Neuron (in vitro differentiated cells): ENCODE measurements around the gene TBXA2R.
A peak's percentile ranks its signal among the peaks of the same experiment; 100 is the strongest.
"Not testable (repeated sequence)": the region's sequence is repeated elsewhere in the genome, so short reads cannot be mapped to it uniquely, and the experiment has no call there.

ENCODE experiments used
- H2AFZ ChIP-seq: one replicate; pipeline ENCODE4 v1.6.1; 2013; ENCODE audit warnings: low read depth, mild to moderate bottlenecking, inconsistent platforms, low read length, moderate library complexity
- H3K27me3 ChIP-seq: one replicate; pipeline ENCODE4 v1.6.1; 2013; ENCODE audit warnings: low read length; ENCODE audit not compliant: insufficient read depth
- H3K36me3 ChIP-seq: one replicate; pipeline ENCODE4 v1.6.1; 2013; ENCODE audit warnings: low read length; ENCODE audit not compliant: insufficient read depth
- H3K4me1 ChIP-seq: one replicate; pipeline ENCODE4 v1.6.1; 2013; ENCODE audit warnings: low read length; ENCODE audit not compliant: insufficient read depth
- H3K4me3 ChIP-seq: 2 replicates; pipeline ENCODE4 v1.5.1; 2013; ENCODE audit warnings: mild to moderate bottlenecking, low read length, moderate library complexity
- H3K9me3 ChIP-seq: one replicate; pipeline ENCODE4 v1.6.1; 2013; ENCODE audit warnings: low read length

Gene TBXA2R

DNA sequence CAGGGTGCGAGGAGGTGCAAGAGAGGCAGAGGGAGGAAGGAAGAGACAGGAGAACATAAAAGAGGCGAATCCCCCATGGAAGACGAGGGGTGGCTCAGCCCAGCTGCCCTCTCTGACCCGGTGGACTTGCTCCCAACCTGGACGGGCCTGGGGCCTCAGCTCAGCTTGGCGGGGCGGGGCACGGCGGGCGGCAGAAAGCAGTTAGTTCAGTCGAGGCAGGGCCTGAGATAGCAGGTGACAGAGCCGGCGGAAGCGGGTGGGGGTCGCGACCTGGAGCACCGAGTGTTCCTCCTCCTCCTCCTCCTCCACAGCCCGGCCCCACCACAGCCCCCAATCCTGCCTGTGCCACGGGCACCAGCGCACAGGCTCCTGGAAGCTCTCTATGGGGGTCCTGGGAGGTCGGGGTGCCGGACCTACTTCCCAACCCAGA, 26.9 kb upstream of the TBXA2R start:
- Histone ChIP-seq H3K4me3 (no peak overlapping the region), H3K36me3 (peaks cover 15% of the 10 kb centered on the region), H3K4me1 (no peaks in the 10 kb centered on the region)

DNA sequence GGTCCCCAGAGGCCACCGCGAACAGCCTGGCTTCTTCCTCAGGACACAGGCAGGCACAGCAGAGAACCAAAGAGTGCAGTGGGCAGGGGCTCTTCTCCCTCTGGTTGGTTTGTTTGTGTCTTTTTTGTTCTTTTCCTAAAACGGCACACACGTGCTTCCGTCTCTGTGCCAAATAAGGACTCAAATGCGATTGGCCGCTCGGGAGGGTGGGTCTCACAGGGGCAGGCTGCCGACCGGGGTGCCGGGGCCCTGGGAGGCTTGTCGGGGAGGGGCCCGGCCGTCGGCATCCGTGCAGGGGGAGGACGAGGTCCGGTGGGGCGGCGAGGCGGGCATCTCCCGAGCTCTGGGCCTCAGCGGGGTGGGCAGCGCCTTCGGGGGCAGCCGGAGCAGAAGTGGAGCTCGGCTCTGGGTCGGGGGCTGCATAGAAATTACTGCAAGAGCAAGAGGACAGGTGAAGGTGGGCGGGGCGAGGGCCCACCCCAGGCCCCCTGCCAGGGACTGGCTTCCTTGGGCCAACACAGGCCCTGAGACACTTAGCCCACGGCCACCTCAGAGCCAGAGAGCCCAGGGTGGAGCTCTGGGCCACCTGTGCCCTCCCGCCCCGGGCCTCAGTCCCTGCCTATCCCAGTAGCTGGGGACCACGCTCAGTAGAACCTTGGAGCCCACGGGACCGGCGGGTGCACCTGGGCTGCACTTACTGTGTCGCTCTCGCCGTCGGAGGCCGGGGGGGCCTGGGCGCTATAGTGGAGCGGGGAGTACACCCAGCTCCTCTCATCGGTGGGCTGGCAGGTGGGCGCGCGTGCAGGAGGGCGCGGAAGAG, 26.3 kb upstream of the TBXA2R start:
- H3K4me3 ChIP-seq: no peak overlapping the region
- no peaks in the 10 kb centered on the region for H3K9me3 ChIP-seq
- H3K4me1 ChIP-seq: no peaks in the 10 kb centered on the region
- H3K36me3 ChIP-seq: peaks cover 13% of the 10 kb centered on the region
- H2AFZ ChIP-seq: no peak overlapping the region
- H3K27me3 ChIP-seq: no peaks in the 10 kb centered on the region

More for the DNA sequence above, 26.9 kb upstream of the TBXA2R start:
- Histone ChIP-seq H3K9me3 (no peaks in the 10 kb centered on the region), H2AFZ (no peak overlapping the region), H3K27me3 (no peaks in the 10 kb centered on the region)

DNA sequence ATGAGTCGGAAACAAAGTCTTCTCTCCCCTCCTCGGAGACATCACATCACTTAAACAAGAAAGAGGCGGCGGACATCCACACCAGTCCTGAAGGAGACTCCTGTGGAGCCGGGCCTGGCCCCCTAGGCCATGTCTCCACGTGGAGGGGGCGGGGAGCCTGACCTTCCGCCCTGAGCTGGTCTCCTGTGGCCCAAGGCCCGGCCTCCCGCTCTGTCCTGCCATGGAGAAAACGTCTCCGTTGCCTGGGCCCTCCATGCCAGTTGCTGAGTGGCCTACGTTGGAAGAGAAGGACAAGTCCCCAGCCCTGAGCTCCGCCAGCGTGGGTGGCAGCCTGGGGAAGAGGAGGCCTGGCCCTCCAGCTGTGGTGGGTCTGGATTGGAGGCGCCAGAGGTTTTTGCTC, 25.4 kb upstream of the TBXA2R start:
- H3K9me3 ChIP-seq: no peaks in the 10 kb centered on the region
- no peak overlapping the region for H2AFZ ChIP-seq
- H3K4me1 ChIP-seq: no peaks in the 10 kb centered on the region
- H3K4me3 ChIP-seq: no peak overlapping the region
- H3K27me3 ChIP-seq: no peaks in the 10 kb centered on the region
- H3K36me3 ChIP-seq: peaks cover 13% of the 10 kb centered on the region

DNA sequence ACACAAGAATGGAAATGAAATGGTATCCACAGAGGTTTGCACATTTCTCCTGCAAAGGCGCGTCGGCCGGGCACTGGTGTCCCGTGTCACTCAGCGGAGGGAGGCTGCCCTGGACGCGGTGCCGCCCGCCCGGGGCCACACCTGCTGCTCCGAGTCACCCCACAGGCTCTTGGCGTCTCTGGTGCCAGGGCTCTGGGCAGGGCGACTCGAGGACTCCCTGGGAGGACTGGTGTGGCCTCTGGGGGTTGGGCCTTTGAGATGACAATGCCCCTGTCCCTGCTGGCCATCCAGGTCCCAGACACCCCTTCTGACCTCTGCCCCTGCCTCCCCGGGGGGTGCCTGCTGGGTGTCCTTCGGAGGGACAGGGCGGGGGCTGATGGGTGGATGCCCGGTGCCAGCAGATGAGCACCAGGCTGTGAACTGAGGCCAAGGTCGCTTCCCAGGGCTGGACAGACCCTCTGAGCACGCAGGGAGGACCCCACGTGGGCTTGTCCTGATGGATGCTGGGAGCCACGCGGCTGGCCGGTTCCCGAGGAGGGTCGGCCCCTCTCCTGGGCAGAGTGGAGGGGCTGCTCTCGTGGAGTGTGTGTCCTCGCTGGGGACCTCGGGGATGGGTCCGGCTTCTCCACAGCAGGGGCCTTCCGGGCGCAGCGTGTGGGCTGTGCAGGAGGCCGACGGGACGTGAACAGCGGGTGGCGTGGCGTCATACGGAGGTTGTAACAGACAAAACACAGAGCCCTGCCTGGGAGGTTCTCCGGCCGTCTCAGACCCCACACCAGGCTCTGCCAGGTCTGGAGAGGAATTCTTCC, 24.6 kb upstream of the TBXA2R start:
- no peaks in the 10 kb centered on the region for H3K27me3 ChIP-seq
- peaks cover 13% of the 10 kb centered on the region for H3K36me3 ChIP-seq
- no peaks in the 10 kb centered on the region for H3K9me3 ChIP-seq
- H3K4me3 ChIP-seq: no peak overlapping the region
- H2AFZ ChIP-seq: no peak overlapping the region
- H3K4me1 ChIP-seq: no peaks in the 10 kb centered on the region

DNA sequence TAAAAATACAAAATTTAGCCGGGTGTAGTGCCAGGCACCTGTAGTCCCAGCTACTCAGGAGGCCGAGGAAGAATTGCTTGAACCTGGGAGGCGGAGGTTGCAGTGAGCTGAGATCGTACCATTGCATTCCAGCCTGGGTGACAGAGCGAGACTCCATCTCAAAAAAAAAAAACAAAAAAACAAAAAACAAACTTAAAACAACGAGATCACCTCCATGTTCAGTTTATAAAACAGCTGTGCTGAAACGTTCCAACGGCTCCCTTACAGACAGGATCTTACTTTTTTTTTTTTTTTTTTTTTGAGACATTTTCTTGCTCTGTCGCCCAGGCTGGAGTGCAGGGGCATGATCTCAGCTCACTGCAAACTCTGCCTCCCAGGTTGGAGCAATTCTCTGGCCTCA, 22.1 kb upstream of the TBXA2R start:
- not testable (repeated sequence) for H3K27me3 ChIP-seq, H3K9me3 ChIP-seq, H3K4me3 ChIP-seq, H2AFZ ChIP-seq
- Histone ChIP-seq H3K4me1 (peaks cover 13% of the 10 kb centered on the region), H3K36me3 (peaks cover 13% of the 10 kb centered on the region)

DNA sequence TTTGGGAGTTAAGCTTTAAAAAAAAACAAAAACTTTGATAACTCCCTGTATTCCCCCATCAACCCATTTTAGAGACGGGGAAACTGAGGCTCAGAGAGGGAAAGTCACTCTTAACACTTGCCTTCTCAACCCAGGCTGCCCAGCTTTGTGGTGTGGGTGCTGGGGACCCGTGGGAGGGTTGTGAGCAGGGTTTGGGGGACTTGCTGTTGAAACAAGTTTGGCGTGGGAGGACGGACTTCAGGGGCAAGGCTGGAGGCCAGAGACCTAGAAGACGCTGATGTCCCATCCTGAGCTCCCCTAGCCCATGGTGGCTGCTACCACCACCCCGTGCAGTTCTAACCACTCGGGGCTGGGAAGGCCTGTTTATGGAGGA, 20.7 kb upstream of the TBXA2R start:
- peaks cover 13% of the 10 kb centered on the region for H3K36me3 ChIP-seq
- H3K27me3 ChIP-seq: no peaks in the 10 kb centered on the region
- H3K4me3 ChIP-seq: peak overlapping the region; percentile 22
- H3K9me3 ChIP-seq: no peaks in the 10 kb centered on the region
- no peak overlapping the region for H2AFZ ChIP-seq
- H3K4me1 ChIP-seq: peaks cover 13% of the 10 kb centered on the region

DNA sequence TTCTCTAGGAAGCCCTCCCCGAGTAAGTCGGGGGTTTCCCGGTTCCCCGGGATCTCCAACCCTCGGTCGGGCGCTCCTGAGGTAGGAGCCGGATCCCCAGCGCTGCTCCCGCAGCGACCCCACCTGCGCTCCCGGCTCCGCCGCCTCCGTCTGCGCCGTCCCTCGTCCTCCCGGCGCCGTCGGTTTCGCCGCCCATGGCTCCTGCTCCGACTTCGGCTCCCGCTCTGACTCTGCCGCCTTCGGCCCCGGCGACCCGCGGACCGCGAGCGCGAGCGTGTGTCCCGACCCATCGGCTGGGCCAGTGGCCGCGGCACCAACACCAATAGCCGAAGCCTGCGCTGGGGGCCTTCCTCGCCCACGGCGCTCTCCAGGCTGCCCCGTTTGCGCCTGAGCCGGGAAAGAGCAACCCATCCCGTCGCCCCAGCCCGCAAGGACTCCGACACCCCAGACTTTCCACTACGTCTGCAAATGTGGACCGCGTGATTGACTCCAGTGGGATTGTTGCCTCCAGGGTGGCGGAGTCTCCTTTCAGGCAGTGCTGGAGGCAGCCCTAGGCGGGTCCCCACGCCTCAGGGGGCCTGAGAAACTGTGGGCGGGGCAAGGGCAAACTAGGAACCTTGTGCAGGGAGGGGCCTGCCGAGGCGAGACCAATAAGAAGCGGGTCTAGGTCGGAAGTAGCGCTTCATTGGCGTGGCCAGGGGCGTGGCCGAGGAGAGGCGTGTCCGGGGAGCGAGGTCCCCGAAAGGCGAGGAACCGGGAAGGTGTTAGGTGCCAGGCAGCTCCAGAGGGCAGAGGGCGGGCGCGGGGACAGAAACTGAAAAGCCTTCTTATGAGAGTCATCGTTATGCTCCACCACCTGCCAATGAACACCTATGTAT, 20.0 kb upstream of the TBXA2R start, which contains the start of gene CACTIN:
Gene CACTIN (minus strand): TSS at position 318 of the 878 bp plus-strand sequence. CDS start 28 bp downstream, at position 290.
- Histone ChIP-seq H3K4me1 (peaks cover 13% of the 10 kb centered on the region), H2AFZ (no peak within 1 kb of the TSS), H3K4me3 (peak within 1 kb of the TSS; percentile 89), H3K9me3 (no peaks in the 10 kb centered on the region), H3K27me3 (no peaks in the 10 kb centered on the region), H3K36me3 (peaks cover 11% of the 10 kb centered on the region)

DNA sequence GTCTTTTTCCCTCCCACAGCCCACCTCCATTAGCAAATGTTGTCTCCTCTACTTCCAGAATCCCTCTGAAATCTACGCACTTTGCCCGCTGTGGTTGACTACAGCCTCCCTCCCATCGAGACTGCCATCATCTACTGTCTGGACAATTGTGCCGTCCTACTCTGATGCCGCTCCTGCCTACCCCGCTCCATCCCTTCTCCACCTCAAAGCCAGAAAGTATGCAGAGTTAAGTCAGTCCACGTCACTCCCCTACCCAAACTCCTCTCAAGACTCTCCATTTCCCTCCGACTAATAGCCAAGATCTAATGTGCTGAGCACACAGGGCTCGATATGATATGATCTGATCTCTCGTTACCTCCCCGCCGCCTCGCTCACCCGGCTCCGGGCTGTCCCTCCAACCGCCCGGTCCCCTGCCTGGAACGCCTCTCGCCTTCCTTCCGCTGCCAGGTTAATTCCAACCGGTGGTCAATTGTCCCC, 19.4 kb upstream of the TBXA2R start:
- Histone ChIP-seq H3K4me3 (peak overlapping the region; percentile 89), H3K4me1 (peaks cover 13% of the 10 kb centered on the region), H3K27me3 (no peaks in the 10 kb centered on the region), H2AFZ (no peak overlapping the region), H3K9me3 (no peaks in the 10 kb centered on the region), H3K36me3 (peaks cover 8% of the 10 kb centered on the region)

DNA sequence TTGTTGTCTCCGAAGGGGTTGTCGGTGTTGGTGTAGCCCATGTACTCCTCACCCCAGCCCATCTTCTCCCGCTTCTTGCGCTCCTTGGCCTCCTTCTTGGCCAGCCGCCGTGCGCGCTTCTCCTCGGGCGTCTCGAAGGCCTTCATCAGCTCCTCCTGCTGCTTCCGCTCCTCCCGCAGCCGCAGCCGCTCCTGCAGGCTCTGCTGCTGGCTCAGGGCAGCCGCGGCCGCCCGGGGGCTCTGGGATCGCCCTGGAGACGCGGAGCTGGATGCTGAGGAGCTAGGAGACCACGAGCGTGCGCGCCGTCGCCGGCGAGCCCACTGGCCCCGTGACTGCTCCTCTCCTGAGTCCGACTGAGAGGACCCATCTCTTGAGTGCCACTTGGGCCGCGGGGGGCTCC, 17.0 kb upstream of the TBXA2R start:
- Histone ChIP-seq H3K36me3 (peaks cover 13% of the 10 kb centered on the region), H3K27me3 (no peaks in the 10 kb centered on the region), H3K4me1 (peaks cover 13% of the 10 kb centered on the region), H3K9me3 (no peaks in the 10 kb centered on the region), H3K4me3 (no peak overlapping the region), H2AFZ (no peak overlapping the region)

DNA sequence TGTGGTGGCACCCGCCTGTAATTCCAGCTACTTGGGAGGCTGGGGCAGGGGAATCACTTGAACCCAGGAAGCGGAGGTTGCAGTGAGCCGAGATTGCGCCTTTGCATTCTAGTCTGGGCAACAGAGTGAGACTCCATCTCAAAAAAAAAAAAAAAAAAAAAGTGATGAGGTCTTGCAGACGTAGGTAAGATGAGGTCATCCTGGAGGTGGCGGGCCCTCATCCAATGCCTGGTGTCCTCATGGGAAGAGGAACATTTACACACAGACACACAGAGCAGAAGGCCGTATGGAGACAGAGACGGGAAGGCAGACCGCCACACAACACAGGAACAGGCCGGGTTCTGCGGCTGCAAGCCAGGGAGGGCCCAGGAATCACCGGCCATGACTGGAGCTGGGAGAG, 15.5 kb upstream of the TBXA2R start:
- H3K36me3 ChIP-seq: peaks cover 18% of the 10 kb centered on the region
- H3K27me3 ChIP-seq: no peaks in the 10 kb centered on the region
- H3K4me3 ChIP-seq: no peak overlapping the region
- peaks cover 13% of the 10 kb centered on the region for H3K4me1 ChIP-seq
- no peaks in the 10 kb centered on the region for H3K9me3 ChIP-seq
- H2AFZ ChIP-seq: no peak overlapping the region

DNA sequence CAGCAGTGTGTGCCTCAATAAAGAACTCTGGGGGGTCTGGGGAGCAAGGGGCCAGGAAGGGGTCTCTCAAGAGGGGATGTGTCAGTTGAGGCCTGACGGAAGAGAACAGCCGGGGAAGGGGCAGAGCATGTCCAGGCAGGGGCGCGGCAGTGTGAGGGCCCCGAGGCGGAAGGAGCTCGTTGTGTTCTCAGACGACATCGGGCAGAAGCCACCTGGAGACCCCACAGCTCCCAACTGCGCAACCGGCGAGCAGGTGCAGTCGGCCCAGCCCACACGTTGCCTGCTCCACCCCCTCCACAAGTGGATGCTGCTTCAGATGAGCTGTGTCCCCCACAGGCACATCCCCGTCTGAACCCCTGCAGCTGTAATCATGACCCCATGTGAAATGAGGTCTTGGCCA, 15.0 kb upstream of the TBXA2R start:
- H3K4me1 ChIP-seq: peaks cover 13% of the 10 kb centered on the region
- H3K36me3 ChIP-seq: peaks cover 21% of the 10 kb centered on the region
- no peak overlapping the region for H2AFZ ChIP-seq
- no peaks in the 10 kb centered on the region for H3K27me3 ChIP-seq
- H3K9me3 ChIP-seq: no peaks in the 10 kb centered on the region
- H3K4me3 ChIP-seq: no peak overlapping the region

DNA sequence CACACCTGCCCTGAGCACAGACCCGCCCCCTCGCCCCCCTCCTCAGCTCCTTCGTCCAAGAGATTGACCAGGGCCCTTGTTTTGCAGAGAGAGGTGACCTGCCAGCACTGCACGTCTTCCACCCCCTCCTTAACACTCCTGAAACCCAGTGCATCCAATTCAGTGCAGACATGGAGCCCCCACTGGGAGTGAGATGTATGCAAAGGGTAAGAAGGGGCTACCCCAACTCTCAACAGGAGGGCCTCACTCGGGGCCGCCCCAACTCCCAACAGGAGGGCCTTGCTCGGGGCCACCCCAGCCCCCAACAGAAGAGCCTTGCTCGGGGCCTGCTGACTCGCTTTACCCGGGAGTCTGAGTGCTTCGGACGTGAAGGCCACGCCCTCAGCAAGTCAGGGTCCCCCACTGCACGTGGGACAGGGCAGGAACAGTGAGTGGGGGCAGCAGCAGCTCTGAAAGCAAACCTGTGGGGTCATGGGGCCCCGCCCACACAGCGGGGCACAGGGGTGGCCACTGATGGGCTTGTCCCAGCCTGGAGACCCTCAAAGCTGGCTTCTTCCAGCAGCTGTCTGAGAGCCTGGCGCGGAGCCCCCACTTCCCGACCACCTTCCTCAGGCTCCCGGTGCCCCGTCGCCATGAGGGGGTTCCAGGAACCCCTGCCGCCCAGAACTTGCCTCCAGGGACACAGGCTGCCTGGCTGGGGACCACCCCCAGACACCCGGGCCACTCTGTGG, 14.3 kb upstream of the TBXA2R start:
- no peaks in the 10 kb centered on the region for H3K27me3 ChIP-seq
- peaks cover 13% of the 10 kb centered on the region for H3K4me1 ChIP-seq
- H3K4me3 ChIP-seq: no peak overlapping the region
- H2AFZ ChIP-seq: no peak overlapping the region
- peaks cover 21% of the 10 kb centered on the region for H3K36me3 ChIP-seq
- no peaks in the 10 kb centered on the region for H3K9me3 ChIP-seq
